ENCODE measurements around the gene TMEM115. TPM values are rescaled to one million over a fixed set of nuclear protein-coding genes. Genes with fewer than 3 reads are reported as not detected.

Gene TMEM115
- total and polyA plus RNA-seq, 2 of the 13 experiments (the other 11 are each of a cell fraction or from before 2014, with no cell fraction given), result 22.1 to 30.7 TPM

GRCh38 chr3:50358911-50359759 lies at the start of gene TMEM115 (continued):
- no peak for TF ChIP-seq DMTF1 (CRISPR knock-in tag; IDR thresholded peaks at IDR 0.05)
- TF ChIP-seq ZFP90 (CRISPR knock-in tag; IDR thresholded peaks at IDR 0.05; ENCODE audit: borderline replicate concordance), result peak; percentile 82; the same call in 1 of the 2 replicates
- no peak for TF ChIP-seq ZNF570 (CRISPR knock-in tag; IDR thresholded peaks at IDR 0.05; ENCODE audit: borderline replicate concordance)
- TF ChIP-seq IRX3 (CRISPR knock-in tag; IDR thresholded peaks at IDR 0.05; ENCODE audit: borderline replicate concordance, low read depth), result 0 out of 2 replicates have a peak, but pooled peaks have one; percentile 24
- peak; percentile 71; the same call in 1 of the 2 replicates for TF ChIP-seq NFKB2 (CRISPR knock-in tag; IDR thresholded peaks at IDR 0.05; ENCODE audit: borderline replicate concordance)
- TF ChIP-seq ZNF816 (CRISPR knock-in tag; IDR thresholded peaks at IDR 0.05; ENCODE audit: borderline replicate concordance), result no peak
- TF ChIP-seq ZNF644 (CRISPR knock-in tag; IDR thresholded peaks at IDR 0.05; ENCODE audit: low read depth), result no peak
- TF ChIP-seq SRSF1 (optimal IDR thresholded peaks at IDR 0.05; ENCODE audit: low read depth, low read length), result peak; percentile 57
- TF ChIP-seq ZNF367 (CRISPR knock-in tag; IDR thresholded peaks at IDR 0.05; ENCODE audit: borderline replicate concordance), result no peak
- TF ChIP-seq RFXANK (CRISPR knock-in tag; IDR thresholded peaks at IDR 0.05), result no peak
- peak; percentile 79; the same call in 1 of the 2 replicates for TF ChIP-seq RFXAP (CRISPR knock-in tag; IDR thresholded peaks at IDR 0.05; ENCODE audit: borderline replicate concordance)
- peak; percentile 89 for TF ChIP-seq ZNF546 (CRISPR knock-in tag; conservative IDR thresholded peaks at IDR 0.05)
- no peak for TF ChIP-seq JUNB (CRISPR knock-in tag; IDR thresholded peaks at IDR 0.05; ENCODE audit: borderline replicate concordance)
- TF ChIP-seq ZNF260 (CRISPR knock-in tag; IDR thresholded peaks at IDR 0.05; ENCODE audit: borderline replicate concordance, low read depth), result no peak
- TF ChIP-seq SMAD9 (CRISPR knock-in tag; IDR thresholded peaks at IDR 0.05), result peak; percentile 35; the same call in 1 of the 2 replicates
- TF ChIP-seq NCOA1 (CRISPR knock-in tag; IDR thresholded peaks at IDR 0.05), result peak; percentile 53; the same call in 1 of the 2 replicates
- no peak for TF ChIP-seq ZBTB4 (CRISPR knock-in tag; IDR thresholded peaks at IDR 0.05; ENCODE audit: borderline replicate concordance)

Data from HepG2 (cell line).